WTC11 (cell line): ENCODE results near the gene DCAF10. TPM values are rescaled to one million over a fixed set of nuclear protein-coding genes. Genes with fewer than 3 reads are reported as not detected.
A peak's percentile ranks its signal among the peaks of the same experiment; 100 is the strongest.

Experiments used
- ATAC-seq: fragments of 200-7000 bp; cut with Tn5 transposase; 2 replicates; pipeline ENCODE4 v1.10.0; 2021; ENCODE audit warnings: mild to moderate bottlenecking, moderate library complexity
- Bru-seq: library from RNA; stranded (reverse); fragments of 400-500 nt; gene quantifications from one replicate; lab custom pipeline; 2021; lab: Mats Ljungman, UMichigan
- CTCF ChIA-PET: fragments of 300-600 bp; sonication (Branson Sonifier 250); formaldehyde crosslinking; loops from one replicate; lab custom pipeline; 2021; ENCODE audit warnings: antibody characterized with exemption; lab: Charles Lee
- POLR2A ChIA-PET: fragments of 350-600 bp; sonication (Branson Sonifier 250); formaldehyde crosslinking; loops from one replicate; lab custom pipeline; 2021; ENCODE audit warnings: antibody characterized with exemption; lab: Charles Lee
- DNase-seq: peaks from one replicate; pipeline ENCODE4 v3.0.0; 2021; ENCODE audit warnings: low spot score
- H3K27ac Mint-ChIP-seq: 2 replicates; pipeline ENCODE4 v1.8.0; 2021; ENCODE audit warnings: mixed read lengths
- H3K27me3 Mint-ChIP-seq: 2 replicates; pipeline ENCODE4 v1.8.0; 2021; ENCODE audit warnings: low read depth, mild to moderate bottlenecking, moderate library complexity, mixed read lengths
- H3K36me3 Mint-ChIP-seq: 2 replicates; pipeline ENCODE4 v1.8.0; 2021; ENCODE audit warnings: mixed read lengths
- H3K4me1 Mint-ChIP-seq: 2 replicates; pipeline ENCODE4 v1.8.0; 2022; ENCODE audit warnings: mixed read lengths
- H3K4me3 Mint-ChIP-seq: 2 replicates; pipeline ENCODE4 v1.8.0; 2021; ENCODE audit warnings: mild to moderate bottlenecking, moderate library complexity, mixed read lengths
- H3K9me3 Mint-ChIP-seq: 2 replicates; pipeline ENCODE4 v1.8.0; 2021; ENCODE audit warnings: mixed read lengths
- IRF2 ChIP-seq: sonication (generic); formaldehyde crosslinking; IDR thresholded peaks from 2 replicates; pipeline ENCODE4 v1.8.0; 2022; ENCODE audit warnings: low read depth, missing genetic modification reagents, borderline replicate concordance
- MYBL2 ChIP-seq: sonication (generic); formaldehyde crosslinking; IDR thresholded peaks from 2 replicates; pipeline ENCODE4 v1.8.1; 2023; ENCODE audit warnings: mild to moderate bottlenecking, moderate library complexity, missing genetic modification reagents
- NR2C2 ChIP-seq: sonication (generic); formaldehyde crosslinking; IDR thresholded peaks from 2 replicates; pipeline ENCODE4 v1.8.0; 2022; ENCODE audit warnings: mild to moderate bottlenecking, missing genetic modification reagents
- PRDM15 ChIP-seq: sonication (generic); formaldehyde crosslinking; IDR thresholded peaks from 2 replicates; pipeline ENCODE4 v1.8.0; 2022; ENCODE audit warnings: missing genetic modification reagents
- PREB ChIP-seq: sonication (generic); formaldehyde crosslinking; IDR thresholded peaks from 2 replicates; pipeline ENCODE4 v1.8.1; 2022; ENCODE audit warnings: mild to moderate bottlenecking, missing genetic modification reagents, moderate library complexity, borderline replicate concordance
- RELA ChIP-seq: sonication (generic); formaldehyde crosslinking; IDR thresholded peaks from 2 replicates; pipeline ENCODE4 v1.8.1; 2022; ENCODE audit warnings: missing genetic modification reagents, mild to moderate bottlenecking, borderline replicate concordance
- TCF7 ChIP-seq: sonication (generic); formaldehyde crosslinking; IDR thresholded peaks from 2 replicates; pipeline ENCODE4 v1.8.0; 2022; ENCODE audit warnings: mild to moderate bottlenecking, low read depth, missing genetic modification reagents, moderate library complexity
- TEAD1 ChIP-seq: sonication (generic); formaldehyde crosslinking; IDR thresholded peaks from 2 replicates; pipeline ENCODE4 v1.8.0; 2022; ENCODE audit warnings: mild to moderate bottlenecking, missing genetic modification reagents
- USF2 ChIP-seq: sonication (generic); formaldehyde crosslinking; IDR thresholded peaks from 2 replicates; pipeline ENCODE4 v1.8.1; 2023; ENCODE audit warnings: mild to moderate bottlenecking, missing genetic modification reagents, moderate library complexity
- ZNF317 ChIP-seq: sonication (generic); formaldehyde crosslinking; IDR thresholded peaks from 2 replicates; pipeline ENCODE4 v1.8.1; 2023; ENCODE audit warnings: low read depth, mild to moderate bottlenecking, moderate library complexity, missing genetic modification reagents, borderline replicate concordance
- ZNF423 ChIP-seq: fragments of 250-450 bp; sonication (Bioruptor Pico); IDR thresholded peaks from 2 replicates; pipeline ENCODE4 v2.1.2; 2022; ENCODE audit warnings: mild to moderate bottlenecking, moderate library complexity
- long read RNA-seq, 3 experiments: library from RNA in 1 of 3; library from capped mRNA in 1 of 3; library from polyadenylated mRNA in 1 of 3; unstranded in 2 of 3; stranded (forward) in 1 of 3; transcript quantifications; one replicate each; pipeline ENCODE4 v2.0.0, GENCODE V29; 2021
- total RNA-seq: library from RNA; stranded (reverse); gene quantifications from 3 replicates; pipeline ENCODE4 v1.2.3, GENCODE V29; 2021
- TF ChIP-seq, protein P1 (sequence below): sonication (generic); formaldehyde crosslinking; IDR thresholded peaks from 2 replicates; pipeline ENCODE4 v1.8.0; 2023; ENCODE audit warnings: mild to moderate bottlenecking, missing genetic modification reagents
- TF ChIP-seq, protein P2 (sequence below): sonication (generic); formaldehyde crosslinking; IDR thresholded peaks from 2 replicates; pipeline ENCODE4 v1.8.1; 2022; ENCODE audit warnings: missing genetic modification reagents, borderline replicate concordance
- TF ChIP-seq, protein P3 (sequence below): fragments of 250-450 bp; sonication (Bioruptor Pico); IDR thresholded peaks from 2 replicates; pipeline ENCODE4 v2.1.2; 2022; ENCODE audit warnings: mild to moderate bottlenecking, moderate library complexity
- TF ChIP-seq, protein P4 (sequence below): sonication (generic); formaldehyde crosslinking; IDR thresholded peaks from 2 replicates; pipeline ENCODE4 v1.8.0; 2022; ENCODE audit warnings: mild to moderate bottlenecking, missing genetic modification reagents
- TF ChIP-seq, protein P5 (sequence below): sonication (generic); formaldehyde crosslinking; IDR thresholded peaks from 2 replicates; pipeline ENCODE4 v1.8.1; 2023; ENCODE audit warnings: mild to moderate bottlenecking, missing genetic modification reagents

Gene DCAF10, protein sequence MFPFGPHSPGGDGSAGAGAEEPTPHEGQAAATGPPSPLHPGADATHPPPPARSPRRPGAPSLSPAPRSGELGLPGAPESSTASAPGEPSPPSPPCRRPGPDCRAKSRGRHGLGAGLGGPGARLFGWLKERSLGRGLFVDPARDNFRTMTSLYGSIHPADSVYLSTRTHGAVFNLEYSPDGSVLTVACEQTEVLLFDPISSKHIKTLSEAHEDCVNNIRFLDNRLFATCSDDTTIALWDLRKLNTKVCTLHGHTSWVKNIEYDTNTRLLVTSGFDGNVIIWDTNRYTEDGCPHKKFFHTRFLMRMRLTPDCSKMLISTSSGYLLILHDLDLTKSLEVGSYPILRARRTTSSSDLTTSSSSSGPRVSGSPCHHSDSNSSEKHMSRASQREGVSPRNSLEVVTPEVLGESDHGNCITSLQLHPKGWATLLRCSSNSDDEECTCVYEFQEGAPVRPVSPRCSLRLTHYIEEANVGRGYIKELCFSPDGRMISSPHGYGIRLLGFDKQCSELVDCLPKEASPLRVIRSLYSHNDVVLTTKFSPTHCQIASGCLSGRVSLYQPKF
- total RNA-seq (11.7 to 14.2 TPM (median 14.2 TPM) in 3 replicates), Bru-seq, nascent RNA (percentile 78 among the genes with signal in this experiment)
- long read RNA-seq, experiment 1, transcript DCAF10-202 (7 exons, 3,862 nt) = major isoform, 40 of 87 reads
- long read RNA-seq, experiment 1, partial matches to known transcripts = 2 of 87 reads
- long read RNA-seq, experiment 1, other reads (novel, unspliced or antisense) = 45 of 87 reads
- long read RNA-seq, experiment 2, partial matches to known transcripts = 6 of 28 reads
- long read RNA-seq, experiment 2, other reads (novel, unspliced or antisense) = 21 of 28 reads
- long read RNA-seq, experiment 3, partial matches to known transcripts = 0 of 1 reads
- long read RNA-seq, experiment 3, other reads (novel, unspliced or antisense) = 1 of 1 reads

DNA sequence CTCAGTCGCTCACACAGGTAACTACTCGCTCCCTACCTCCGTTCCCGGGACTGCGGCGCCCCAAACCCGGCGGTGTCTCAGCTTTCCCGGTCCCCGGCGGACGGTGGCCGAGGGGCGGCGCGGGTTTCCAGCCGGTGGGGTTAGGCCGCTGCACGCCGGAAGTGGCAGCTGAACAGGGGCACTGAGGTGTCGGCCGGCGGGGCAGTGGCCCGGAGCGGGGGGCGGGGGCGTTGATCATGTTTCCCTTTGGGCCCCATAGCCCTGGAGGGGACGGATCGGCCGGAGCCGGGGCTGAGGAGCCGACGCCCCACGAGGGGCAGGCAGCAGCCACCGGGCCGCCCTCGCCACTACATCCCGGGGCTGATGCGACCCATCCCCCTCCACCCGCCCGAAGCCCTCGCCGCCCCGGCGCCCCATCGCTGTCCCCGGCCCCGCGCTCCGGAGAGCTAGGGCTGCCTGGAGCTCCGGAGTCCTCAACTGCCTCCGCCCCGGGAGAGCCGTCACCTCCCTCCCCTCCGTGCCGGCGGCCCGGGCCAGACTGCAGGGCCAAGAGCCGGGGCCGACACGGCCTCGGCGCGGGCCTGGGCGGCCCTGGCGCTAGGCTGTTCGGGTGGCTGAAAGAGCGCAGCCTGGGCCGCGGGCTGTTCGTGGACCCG is at the start of gene DCAF10:
Gene DCAF10 (plus strand): TSS at position 167 of the 656 bp plus-strand sequence. CDS start 70 bp downstream, at position 237.
- Mint-ChIP-seq H3K9me3 (no peaks in the 10 kb centered on the region), H3K36me3 (no peaks in the 10 kb centered on the region), H3K27ac (peak within 1 kb of the TSS; percentile 96), H3K27me3 (no peaks in the 10 kb centered on the region; the same call in 1 of the 2 replicates), H3K4me1 (peaks cover 20% of the 10 kb centered on the region), H3K4me3 (peak within 1 kb of the TSS; percentile 95)
- ChIA-PET CTCF (interaction anchor here (0.8 to 1.9 kb wide), 4 partner anchors 16 to 319 kb away, joined by 4 to 8 read pairs (median 6); partner anchors contain the start of genes EXOSC3 and FBXO10), POLR2A (interaction anchor here (0.6 to 1.8 kb wide), 3 partner anchors 14 to 72 kb away, joined by 3 to 9 read pairs (median 4); partner anchors contain the start of gene EXOSC3)
- peak; percentile 85 for ATAC-seq
- DNase-seq = peak; percentile 93
- TF ChIP-seq, protein P1, sequence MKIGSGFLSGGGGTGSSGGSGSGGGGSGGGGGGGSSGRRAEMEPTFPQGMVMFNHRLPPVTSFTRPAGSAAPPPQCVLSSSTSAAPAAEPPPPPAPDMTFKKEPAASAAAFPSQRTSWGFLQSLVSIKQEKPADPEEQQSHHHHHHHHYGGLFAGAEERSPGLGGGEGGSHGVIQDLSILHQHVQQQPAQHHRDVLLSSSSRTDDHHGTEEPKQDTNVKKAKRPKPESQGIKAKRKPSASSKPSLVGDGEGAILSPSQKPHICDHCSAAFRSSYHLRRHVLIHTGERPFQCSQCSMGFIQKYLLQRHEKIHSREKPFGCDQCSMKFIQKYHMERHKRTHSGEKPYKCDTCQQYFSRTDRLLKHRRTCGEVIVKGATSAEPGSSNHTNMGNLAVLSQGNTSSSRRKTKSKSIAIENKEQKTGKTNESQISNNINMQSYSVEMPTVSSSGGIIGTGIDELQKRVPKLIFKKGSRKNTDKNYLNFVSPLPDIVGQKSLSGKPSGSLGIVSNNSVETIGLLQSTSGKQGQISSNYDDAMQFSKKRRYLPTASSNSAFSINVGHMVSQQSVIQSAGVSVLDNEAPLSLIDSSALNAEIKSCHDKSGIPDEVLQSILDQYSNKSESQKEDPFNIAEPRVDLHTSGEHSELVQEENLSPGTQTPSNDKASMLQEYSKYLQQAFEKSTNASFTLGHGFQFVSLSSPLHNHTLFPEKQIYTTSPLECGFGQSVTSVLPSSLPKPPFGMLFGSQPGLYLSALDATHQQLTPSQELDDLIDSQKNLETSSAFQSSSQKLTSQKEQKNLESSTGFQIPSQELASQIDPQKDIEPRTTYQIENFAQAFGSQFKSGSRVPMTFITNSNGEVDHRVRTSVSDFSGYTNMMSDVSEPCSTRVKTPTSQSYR (CRISPR knock-in tag) = peak; percentile 79
- TF ChIP-seq NR2C2 (0 out of 2 replicates have a peak, but pooled peaks have one; percentile 13), PREB (CRISPR knock-in tag) (no peak), ZNF423 (CRISPR knock-in tag) (no peak), USF2 (CRISPR knock-in tag) (peak; percentile 52; the same call in 1 of the 2 replicates), ZNF317 (0 out of 2 replicates have a peak, but pooled peaks have one; percentile 45), TEAD1 (CRISPR knock-in tag) (peak; percentile 86; the same call in 1 of the 2 replicates), MYBL2 (CRISPR knock-in tag) (peak; percentile 96), PRDM15 (CRISPR knock-in tag) (no peak; the same call in none of the 2 replicates), IRF2 (no peak), TCF7 (CRISPR knock-in tag) (0 out of 2 replicates have a peak, but pooled peaks have one; percentile 57), RELA (CRISPR knock-in tag) (no peak)
- TF ChIP-seq, protein P2, sequence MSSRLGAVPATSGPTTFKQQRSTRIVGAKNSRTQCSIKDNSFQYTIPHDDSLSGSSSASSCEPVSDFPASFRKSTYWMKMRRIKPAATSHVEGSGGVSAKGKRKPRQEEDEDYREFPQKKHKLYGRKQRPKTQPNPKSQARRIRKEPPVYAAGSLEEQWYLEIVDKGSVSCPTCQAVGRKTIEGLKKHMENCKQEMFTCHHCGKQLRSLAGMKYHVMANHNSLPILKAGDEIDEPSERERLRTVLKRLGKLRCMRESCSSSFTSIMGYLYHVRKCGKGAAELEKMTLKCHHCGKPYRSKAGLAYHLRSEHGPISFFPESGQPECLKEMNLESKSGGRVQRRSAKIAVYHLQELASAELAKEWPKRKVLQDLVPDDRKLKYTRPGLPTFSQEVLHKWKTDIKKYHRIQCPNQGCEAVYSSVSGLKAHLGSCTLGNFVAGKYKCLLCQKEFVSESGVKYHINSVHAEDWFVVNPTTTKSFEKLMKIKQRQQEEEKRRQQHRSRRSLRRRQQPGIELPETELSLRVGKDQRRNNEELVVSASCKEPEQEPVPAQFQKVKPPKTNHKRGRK (CRISPR knock-in tag) = 0 out of 2 replicates have a peak, but pooled peaks have one; percentile 26
- TF ChIP-seq, protein P3, sequence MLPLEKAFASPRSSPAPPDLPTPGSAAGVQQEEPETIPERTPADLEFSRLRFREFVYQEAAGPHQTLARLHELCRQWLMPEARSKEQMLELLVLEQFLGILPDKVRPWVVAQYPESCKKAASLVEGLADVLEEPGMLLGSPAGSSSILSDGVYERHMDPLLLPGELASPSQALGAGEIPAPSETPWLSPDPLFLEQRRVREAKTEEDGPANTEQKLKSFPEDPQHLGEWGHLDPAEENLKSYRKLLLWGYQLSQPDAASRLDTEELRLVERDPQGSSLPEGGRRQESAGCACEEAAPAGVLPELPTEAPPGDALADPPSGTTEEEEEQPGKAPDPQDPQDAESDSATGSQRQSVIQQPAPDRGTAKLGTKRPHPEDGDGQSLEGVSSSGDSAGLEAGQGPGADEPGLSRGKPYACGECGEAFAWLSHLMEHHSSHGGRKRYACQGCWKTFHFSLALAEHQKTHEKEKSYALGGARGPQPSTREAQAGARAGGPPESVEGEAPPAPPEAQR = no peak
- TF ChIP-seq, protein P4, sequence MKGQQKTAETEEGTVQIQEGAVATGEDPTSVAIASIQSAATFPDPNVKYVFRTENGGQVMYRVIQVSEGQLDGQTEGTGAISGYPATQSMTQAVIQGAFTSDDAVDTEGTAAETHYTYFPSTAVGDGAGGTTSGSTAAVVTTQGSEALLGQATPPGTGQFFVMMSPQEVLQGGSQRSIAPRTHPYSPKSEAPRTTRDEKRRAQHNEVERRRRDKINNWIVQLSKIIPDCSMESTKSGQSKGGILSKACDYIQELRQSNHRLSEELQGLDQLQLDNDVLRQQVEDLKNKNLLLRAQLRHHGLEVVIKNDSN (CRISPR knock-in tag) = peak; percentile 64; the same call in 1 of the 2 replicates
- TF ChIP-seq, protein P5, sequence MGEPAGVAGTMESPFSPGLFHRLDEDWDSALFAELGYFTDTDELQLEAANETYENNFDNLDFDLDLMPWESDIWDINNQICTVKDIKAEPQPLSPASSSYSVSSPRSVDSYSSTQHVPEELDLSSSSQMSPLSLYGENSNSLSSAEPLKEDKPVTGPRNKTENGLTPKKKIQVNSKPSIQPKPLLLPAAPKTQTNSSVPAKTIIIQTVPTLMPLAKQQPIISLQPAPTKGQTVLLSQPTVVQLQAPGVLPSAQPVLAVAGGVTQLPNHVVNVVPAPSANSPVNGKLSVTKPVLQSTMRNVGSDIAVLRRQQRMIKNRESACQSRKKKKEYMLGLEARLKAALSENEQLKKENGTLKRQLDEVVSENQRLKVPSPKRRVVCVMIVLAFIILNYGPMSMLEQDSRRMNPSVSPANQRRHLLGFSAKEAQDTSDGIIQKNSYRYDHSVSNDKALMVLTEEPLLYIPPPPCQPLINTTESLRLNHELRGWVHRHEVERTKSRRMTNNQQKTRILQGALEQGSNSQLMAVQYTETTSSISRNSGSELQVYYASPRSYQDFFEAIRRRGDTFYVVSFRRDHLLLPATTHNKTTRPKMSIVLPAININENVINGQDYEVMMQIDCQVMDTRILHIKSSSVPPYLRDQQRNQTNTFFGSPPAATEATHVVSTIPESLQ = no peak
